IPS-18a (cell line): ENCODE measurements around the gene MARK4.

Experiments used
- H3K27ac ChIP-seq: one replicate; pipeline ENCODE4 v1.5.1; 2013; ENCODE audit warnings: low read length
- H3K27me3 ChIP-seq: one replicate; pipeline ENCODE4 v1.6.1; 2013; ENCODE audit warnings: mild to moderate bottlenecking, low read length; ENCODE audit not compliant: control insufficient read depth, insufficient read depth
- H3K36me3 ChIP-seq: one replicate; pipeline ENCODE4 v1.6.1; 2013; ENCODE audit warnings: low read depth, low read length; ENCODE audit not compliant: control insufficient read depth
- H3K4me1 ChIP-seq: one replicate; pipeline ENCODE4 v1.6.1; 2013; ENCODE audit warnings: low read depth, low read length; ENCODE audit not compliant: control insufficient read depth
- H3K4me3 ChIP-seq: one replicate; pipeline ENCODE4 v1.5.1; 2013; ENCODE audit warnings: low read length
- H3K9ac ChIP-seq: one replicate; pipeline ENCODE4 v1.6.1; 2013; ENCODE audit warnings: mild to moderate bottlenecking, low read length, moderate library complexity
- H3K9me3 ChIP-seq: one replicate; pipeline ENCODE4 v1.6.1; 2013; ENCODE audit warnings: low read depth, low read length; ENCODE audit not compliant: control insufficient read depth

MARK4 gene

GRCh38 chr19:45278087-45278486, 27.0 kb downstream of the MARK4 start:
- Histone ChIP-seq H3K36me3 (peaks cover 16% of the 10 kb centered on the region), H3K9me3 (no peaks in the 10 kb centered on the region), H3K27me3 (no peaks in the 10 kb centered on the region), H3K27ac (no peak overlapping the region), H3K9ac (no peak overlapping the region), H3K4me3 (no peak overlapping the region), H3K4me1 (no peaks in the 10 kb centered on the region)

GRCh38 chr19:45279587-45280192, 28.6 kb downstream of the MARK4 start:
- Histone ChIP-seq H3K4me1 (no peaks in the 10 kb centered on the region), H3K36me3 (peaks cover 9% of the 10 kb centered on the region)

DNA sequence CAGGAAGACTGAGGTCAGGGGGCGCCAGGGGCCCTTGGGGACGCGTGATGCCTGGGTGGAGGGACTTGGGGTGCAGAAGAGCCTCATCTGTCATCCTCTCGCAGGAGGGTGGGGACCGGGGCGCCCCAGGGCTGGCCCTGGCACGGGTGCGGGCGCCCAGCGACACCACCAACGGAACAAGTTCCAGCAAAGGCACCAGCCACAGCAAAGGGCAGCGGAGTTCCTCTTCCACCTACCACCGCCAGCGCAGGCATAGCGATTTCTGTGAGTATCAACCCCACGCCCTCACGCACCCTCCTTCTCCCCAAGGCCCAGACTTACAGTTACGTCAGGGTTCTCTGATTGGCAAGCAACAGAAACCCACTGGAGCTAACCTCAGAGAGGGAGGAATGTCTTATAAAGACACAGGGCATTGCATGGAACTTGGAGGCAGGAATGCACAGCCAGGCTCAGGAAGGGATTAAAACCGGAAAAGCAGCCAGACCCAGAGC, 29.4 kb downstream of the MARK4 start:
- Histone ChIP-seq H3K36me3 (peaks cover 4% of the 10 kb centered on the region), H3K4me1 (no peaks in the 10 kb centered on the region), H3K9ac (no peak overlapping the region), H3K9me3 (no peaks in the 10 kb centered on the region), H3K4me3 (no peak overlapping the region), H3K27ac (no peak overlapping the region), H3K27me3 (no peaks in the 10 kb centered on the region)

More at GRCh38 chr19:45279587-45280192, 28.6 kb downstream of the MARK4 start:
- H3K4me3 ChIP-seq: no peak overlapping the region
- H3K27ac ChIP-seq: no peak overlapping the region
- no peak overlapping the region for H3K9ac ChIP-seq
- H3K9me3 ChIP-seq: no peaks in the 10 kb centered on the region
- no peaks in the 10 kb centered on the region for H3K27me3 ChIP-seq

DNA sequence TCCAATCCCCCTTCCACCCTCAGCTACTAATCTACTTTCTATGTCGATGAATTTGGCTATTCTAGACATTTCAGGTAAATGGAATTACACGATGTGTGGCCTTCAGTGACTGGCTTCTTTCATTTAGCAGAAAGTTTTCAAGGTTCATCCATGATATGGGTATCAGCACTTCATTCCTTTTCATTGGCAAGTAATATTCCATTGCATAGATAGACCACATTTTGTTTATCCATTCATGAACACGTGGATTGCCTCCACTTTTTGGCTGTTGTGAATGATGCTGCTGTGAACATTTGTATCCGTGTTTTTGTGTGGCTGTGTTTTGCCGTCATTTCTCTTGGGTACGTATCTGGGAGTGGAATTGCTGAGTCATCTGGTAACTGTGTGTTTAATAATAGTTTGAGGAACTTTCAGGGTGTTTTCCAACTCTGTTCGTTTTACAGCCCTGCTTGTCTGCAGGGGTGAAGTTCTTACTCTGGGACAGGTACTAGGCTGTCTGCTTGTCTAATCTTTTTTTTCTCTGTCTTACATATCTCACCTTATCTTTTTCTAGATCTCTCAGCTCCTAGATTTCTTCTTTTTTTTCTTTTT, 32.5 kb downstream of the MARK4 start:
- no peak overlapping the region for H3K4me3 ChIP-seq
- H3K27ac ChIP-seq: no peak overlapping the region
- no peaks in the 10 kb centered on the region for H3K9me3 ChIP-seq
- no peaks in the 10 kb centered on the region for H3K4me1 ChIP-seq
- H3K36me3 ChIP-seq: peaks cover 11% of the 10 kb centered on the region
- H3K9ac ChIP-seq: no peak overlapping the region
- H3K27me3 ChIP-seq: no peaks in the 10 kb centered on the region

DNA sequence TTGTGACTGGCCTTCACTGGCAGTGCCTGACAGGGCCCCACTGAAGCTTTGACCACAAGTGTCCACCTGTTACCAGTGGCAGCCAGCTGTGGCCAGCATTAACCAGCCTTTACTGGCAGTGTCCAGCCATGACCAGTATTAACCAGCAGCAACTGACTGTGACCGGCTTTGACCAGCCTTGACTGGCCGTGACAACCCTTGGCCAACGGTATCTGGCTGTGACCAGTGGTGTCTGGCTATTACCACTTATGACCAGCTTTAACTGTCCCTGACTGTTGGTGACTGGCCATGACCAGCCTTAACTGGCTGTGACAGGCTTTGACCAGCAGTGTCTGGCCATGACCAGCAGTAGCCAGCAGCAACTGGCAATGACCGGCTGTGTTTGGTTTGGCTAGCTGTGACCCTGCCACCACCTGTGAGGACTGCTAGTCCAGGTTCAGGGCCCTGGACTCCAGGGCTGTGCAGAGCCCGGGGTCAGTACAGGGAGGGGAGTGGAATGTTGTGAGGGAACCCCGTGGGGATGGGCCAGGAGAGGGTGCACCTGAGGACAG, 39.4 kb downstream of the MARK4 start:
- Histone ChIP-seq H3K27ac (no peak overlapping the region), H3K36me3 (peaks cover 8% of the 10 kb centered on the region), H3K9me3 (no peaks in the 10 kb centered on the region), H3K4me3 (no peak overlapping the region), H3K9ac (no peak overlapping the region), H3K4me1 (no peaks in the 10 kb centered on the region), H3K27me3 (no peaks in the 10 kb centered on the region)

DNA sequence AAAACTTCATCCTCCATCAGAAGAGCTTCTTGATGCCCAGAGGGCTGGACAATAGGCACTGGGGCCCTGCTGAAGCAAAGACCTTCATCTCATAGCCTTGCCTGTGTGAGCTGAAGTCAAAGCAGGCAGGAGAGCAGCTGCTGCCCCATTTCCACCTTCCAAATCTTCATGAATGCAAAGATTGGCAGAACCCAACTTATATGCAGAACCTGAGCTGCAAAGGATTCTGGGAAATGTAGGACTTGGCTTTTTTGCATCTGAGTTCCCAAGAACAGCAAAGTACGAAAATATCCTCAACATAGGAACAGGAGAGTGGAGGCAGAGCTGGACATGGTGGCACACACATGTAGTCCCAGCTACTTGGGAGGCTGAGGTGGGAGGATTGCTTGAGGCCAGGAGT, 40.8 kb downstream of the MARK4 start:
- Histone ChIP-seq H3K4me1 (no peaks in the 10 kb centered on the region), H3K9ac (no peak overlapping the region), H3K9me3 (no peaks in the 10 kb centered on the region), H3K4me3 (no peak overlapping the region), H3K36me3 (peaks cover 5% of the 10 kb centered on the region), H3K27ac (no peak overlapping the region), H3K27me3 (no peaks in the 10 kb centered on the region)

DNA sequence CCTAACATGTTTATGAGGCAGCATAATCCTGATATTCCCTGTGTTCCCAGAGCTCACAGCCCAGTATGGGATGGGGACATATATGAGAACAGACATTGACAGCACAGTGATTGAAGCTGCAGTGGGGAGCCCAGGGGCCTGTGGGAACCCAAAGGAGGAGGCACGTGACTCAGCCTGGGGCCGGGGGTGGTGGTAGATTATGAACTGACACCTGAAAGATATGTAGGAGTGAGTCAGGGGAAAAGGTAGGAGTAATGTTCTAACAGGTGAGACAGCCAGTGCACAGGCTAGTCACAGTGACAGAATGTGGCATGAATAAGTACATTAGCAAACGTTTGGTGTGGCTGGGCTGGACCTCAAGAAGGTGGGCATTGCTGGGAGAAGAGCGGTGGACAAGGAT, 42.6 kb downstream of the MARK4 start:
- Histone ChIP-seq H3K9ac (no peak overlapping the region), H3K9me3 (no peaks in the 10 kb centered on the region), H3K36me3 (no peaks in the 10 kb centered on the region), H3K27ac (no peak overlapping the region), H3K4me3 (no peak overlapping the region), H3K4me1 (no peaks in the 10 kb centered on the region), H3K27me3 (no peaks in the 10 kb centered on the region)

DNA sequence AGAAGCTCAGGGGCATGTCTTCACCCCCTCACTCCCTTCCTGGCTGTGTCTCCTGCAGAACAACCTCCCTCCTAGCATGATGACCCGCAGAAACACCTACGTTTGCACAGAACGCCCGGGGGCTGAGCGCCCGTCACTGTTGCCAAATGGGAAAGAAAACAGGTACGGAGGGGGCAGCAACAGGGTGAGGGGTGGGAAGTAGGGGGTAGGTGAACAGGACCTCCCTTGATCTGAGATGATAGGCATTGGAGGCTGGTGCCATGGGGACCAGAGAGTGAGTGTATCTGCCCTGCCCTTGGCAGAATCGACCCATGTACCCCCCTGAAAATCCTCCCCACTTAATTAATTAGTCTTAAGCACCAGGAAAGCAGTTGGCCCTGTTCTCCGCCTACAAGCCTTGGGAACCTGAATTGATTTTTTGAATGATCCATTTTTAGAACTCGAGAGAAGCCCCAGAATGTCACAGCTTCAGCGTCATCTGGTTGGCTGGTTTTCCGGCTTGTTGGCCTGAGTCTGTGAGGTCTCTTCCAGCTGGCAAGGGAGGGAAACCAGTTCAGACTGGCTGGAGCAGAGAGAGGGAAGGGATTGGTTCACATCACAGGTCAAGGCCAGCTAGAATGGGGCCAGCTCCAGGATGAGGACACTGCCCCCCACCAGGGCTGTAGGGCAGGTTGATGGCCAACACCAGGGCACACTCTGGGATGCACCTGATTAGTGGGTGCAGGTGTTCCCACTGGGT, 43.4 kb downstream of the MARK4 start:
- Histone ChIP-seq H3K9me3 (no peaks in the 10 kb centered on the region), H3K4me1 (no peaks in the 10 kb centered on the region), H3K9ac (no peak overlapping the region), H3K36me3 (no peaks in the 10 kb centered on the region), H3K4me3 (no peak overlapping the region), H3K27me3 (no peaks in the 10 kb centered on the region), H3K27ac (no peak overlapping the region)

GRCh38 chr19:45295873-45296272, 44.8 kb downstream of the MARK4 start:
- Histone ChIP-seq H3K9ac (no peak overlapping the region), H3K9me3 (no peaks in the 10 kb centered on the region), H3K27me3 (no peaks in the 10 kb centered on the region), H3K4me1 (no peaks in the 10 kb centered on the region), H3K36me3 (no peaks in the 10 kb centered on the region), H3K27ac (no peak overlapping the region), H3K4me3 (no peak overlapping the region)

DNA sequence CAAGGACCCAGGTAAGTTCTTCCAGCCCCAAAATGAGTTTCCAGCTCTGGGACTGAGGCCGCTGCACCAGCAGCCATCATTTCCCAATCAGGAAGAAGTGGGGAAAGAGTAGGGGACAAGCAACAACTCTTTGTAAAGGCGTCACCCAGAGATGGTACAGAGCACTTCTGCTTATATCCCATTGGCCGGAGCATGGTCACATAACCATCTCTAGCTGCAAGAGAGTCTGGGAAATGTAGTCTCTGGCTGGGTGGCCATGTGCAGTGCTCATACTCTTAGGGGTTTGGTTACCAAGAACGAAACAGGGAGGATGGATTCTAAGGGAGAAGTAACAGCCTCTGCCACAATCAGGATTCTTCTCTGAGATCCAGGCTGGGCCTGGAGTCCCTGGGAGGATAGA, 45.3 kb downstream of the MARK4 start:
- H3K9ac ChIP-seq: no peak overlapping the region
- H3K9me3 ChIP-seq: no peaks in the 10 kb centered on the region
- no peak overlapping the region for H3K27ac ChIP-seq
- H3K36me3 ChIP-seq: no peaks in the 10 kb centered on the region
- H3K27me3 ChIP-seq: no peaks in the 10 kb centered on the region
- H3K4me3 ChIP-seq: no peak overlapping the region
- H3K4me1 ChIP-seq: no peaks in the 10 kb centered on the region

DNA sequence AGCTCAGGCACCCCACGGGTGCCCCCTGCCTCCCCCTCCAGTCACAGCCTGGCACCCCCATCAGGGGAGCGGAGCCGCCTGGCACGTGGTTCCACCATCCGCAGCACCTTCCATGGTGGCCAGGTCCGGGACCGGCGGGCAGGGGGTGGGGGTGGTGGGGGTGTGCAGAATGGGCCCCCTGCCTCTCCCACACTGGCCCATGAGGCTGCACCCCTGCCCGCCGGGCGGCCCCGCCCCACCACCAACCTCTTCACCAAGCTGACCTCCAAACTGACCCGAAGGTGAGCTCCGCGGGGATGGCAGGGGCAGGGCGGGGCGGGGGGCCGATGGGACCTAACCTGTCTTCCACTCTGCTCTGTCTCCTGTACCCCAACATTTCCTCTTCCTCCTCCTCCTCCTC, 46.6 kb downstream of the MARK4 start:
- Histone ChIP-seq H3K36me3 (no peaks in the 10 kb centered on the region), H3K4me3 (no peak overlapping the region), H3K27me3 (no peaks in the 10 kb centered on the region), H3K4me1 (no peaks in the 10 kb centered on the region), H3K27ac (no peak overlapping the region), H3K9ac (no peak overlapping the region), H3K9me3 (no peaks in the 10 kb centered on the region)
